GM19193 (cell line): ENCODE data around the gene TRAF2.
A peak's percentile ranks its signal among the peaks of the same experiment; 100 is the strongest.

Experiments
- POLR2A ChIP-seq: IDR thresholded peaks from 4 replicates; pipeline ENCODE4 v1.6.1; 2011; ENCODE audit not compliant: insufficient read depth, insufficient read length; ENCODE audit errors: extremely low read depth

TRAF2 gene

DNA sequence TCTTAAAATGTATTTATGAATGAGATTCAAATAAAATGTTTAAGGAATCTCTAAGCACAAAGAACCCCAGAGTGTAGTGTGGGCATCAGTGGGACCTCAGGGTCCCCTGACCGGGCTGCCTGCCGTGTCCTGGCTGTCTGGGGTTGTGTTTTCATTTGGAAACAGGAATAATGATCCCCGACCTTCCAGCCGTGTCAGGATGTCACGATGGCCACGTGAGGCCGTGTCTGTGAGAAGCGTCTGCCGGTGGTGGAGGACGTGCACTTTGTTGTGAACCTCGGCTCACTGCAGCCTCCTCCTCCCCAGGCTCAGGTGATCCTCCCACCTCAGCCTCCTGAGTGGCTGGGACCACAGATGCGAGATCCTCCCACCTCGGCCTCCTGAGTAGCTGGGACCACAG lies 4.3 kb downstream of the TRAF2 start:
- TF ChIP-seq POLR2A, result no peak

DNA sequence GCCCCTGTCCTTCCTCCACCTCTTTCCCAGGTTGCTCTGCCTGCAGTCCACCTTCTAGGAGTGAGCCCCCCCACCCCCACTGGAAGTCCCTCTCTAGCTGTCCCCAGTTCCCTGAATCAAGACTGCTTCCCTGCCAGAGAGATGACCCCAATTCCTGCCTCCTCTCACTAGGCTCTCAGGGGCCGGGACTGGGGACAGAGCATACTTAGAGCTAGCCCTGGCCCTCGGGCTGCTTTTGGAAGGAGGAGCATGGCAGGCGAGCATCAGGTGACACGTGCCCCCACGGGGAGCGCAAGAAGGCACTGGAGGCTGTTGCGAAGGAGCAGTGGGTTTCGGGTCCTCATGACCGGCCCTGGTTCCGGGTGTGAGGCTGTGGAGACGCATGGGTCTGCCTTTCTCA lies 9.7 kb downstream of the TRAF2 start:
- TF ChIP-seq POLR2A, result no peak

DNA sequence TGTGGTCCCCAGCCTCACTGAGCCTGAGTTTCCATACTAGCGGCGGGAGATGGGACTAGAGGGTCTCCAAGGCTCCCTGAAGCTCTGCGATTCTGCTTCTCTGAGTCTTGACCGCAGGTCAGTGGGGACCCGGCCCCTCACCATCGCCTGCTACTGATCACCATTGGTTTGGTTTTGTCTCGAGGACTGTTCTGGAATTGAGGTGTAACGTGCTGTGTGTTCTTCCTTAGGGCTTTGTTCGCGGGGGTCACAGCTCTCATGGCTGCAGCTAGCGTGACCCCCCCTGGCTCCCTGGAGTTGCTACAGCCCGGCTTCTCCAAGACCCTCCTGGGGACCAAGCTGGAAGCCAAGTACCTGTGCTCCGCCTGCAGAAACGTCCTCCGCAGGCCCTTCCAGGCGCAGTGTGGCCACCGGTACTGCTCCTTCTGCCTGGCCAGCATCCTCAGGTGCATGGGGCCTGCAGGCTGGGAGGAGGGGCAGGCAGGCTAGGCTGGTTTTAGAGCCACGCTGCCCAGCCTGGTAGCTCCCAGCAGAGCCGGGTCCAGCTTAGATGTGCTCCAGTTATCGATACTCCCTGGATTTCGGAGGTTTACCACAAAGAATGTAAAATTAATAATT lies 12.3 kb downstream of the TRAF2 start:
- TF ChIP-seq POLR2A, result no peak

DNA sequence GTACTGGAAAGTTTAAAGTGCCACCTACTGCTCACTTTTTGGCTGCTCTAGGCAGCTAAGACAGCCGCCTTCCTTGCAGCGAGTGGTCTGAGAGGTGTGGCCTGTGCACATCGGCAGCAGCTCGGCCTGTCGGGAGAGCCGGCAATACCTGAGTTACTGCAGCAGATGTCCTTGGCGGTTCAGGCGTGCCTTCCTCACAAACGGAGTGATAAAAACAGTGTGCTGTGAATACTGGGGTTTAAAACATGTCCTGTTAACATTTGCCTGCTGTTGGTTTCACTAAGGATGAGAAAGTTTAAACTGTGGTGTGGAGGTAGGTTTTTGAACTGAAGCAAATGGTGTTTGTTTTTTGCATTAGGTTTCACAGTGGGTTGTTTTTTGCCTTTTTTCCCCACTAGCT lies 12.9 kb downstream of the TRAF2 start:
- no peak for TF ChIP-seq POLR2A

DNA sequence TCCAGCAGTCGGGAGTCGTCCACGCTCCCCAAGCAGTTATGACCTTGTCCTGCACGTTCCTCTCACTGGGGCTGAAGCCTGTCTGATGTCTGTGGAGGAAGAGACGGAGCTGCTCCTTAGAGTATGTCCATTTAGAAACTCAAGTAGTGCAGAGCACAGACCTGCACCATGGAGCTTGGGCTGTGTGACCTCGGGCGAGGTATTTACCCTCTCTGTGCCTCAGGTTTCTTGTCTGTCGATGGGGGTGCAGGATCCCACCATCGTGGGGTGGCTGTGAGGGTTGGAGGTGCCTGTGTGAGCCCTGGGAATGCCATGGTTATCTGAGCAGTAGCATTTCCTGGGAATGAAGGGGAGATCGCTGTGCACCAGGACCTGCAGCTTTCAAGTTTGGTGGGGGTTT lies 14.2 kb downstream of the TRAF2 start:
- TF ChIP-seq POLR2A, result no peak

DNA sequence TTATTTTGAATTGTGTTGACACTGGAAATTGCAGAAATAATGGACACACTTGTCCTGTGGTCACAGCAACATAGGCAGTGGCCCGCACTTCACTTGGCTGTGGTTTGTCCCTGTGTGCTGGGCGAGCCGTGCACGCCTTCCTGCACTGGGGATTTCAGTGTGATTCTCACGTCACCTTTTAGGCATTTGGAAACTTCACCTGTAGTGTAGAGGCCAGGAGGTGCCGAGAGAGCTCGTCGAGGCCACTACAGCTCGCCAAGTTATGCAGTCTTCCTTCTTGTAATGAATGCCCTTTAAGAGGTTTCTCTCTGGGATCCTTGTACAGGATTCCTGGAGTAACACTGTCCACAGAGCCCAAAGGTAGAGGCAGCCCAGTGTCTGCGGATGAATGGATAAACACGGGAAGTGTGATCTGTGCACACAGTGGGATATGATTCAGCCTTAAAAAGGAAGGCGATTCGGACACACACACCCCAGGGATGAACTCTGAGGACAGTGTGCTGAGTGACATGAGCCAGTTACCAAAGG lies 14.7 kb downstream of the TRAF2 start:
- no peak for TF ChIP-seq POLR2A

DNA sequence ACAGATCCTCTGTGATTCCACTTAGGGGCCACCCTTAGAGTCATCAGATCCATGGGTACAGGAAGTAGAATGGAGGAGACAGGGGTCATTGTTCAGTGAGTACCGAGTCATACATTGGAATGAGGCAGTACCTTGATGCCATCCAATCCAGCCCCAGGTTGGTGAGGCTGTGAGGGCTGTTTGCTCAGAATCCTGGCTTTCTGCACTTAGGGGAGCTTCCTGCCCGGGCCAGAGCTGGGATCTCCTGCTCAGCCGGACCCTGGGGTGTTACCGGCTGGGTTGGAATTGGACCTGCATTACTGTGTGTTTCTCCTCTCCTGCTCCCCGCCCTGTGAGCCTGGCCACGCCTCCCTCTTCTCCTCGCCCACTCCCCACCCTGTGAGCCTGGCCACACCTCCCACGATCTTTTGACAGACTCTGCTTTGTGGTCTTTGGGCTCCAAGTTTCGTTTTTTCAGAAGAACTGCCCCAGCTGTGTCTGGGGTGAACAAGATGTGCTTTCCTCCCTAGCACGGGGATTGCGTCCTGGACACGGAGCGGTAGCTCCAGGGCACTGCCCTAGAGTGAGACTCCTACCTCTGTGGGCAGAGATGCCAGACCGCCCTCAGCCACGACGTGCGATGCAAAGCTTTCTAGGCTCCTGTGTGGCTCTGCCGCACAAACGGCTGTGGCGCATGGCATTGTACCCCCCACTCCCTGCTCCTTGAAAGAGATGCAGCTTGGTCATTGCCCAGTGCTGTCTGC lies 15.4 kb downstream of the TRAF2 start:
- TF ChIP-seq POLR2A, result peak; percentile 70

DNA sequence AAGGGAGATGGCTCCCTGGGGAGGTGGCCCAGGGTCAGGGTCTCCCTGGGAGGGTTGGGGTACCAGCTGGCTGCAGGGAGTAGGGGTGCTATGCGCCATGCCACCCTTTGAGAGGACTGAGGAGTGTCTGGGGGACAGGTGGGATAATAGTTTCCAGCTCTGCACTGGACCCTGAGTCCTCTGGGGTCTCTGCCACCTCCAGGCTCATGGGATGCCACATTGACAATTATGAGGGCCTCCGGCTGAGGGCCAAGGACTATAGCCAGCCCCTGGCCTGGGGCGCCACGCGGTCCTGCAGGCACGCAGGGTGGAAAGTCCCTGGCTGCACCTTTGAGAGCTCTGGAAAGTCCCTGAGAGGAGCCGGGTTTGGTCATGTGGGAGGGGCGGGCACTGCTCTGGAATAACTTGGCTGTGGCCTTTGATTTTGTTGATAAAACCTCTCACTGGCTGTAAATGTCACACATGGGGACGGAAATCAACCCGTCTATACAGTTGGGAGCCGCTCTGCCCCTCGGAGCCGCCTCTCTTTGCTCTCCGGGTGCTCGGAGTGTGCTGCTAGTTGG lies 16.0 kb downstream of the TRAF2 start:
- peak; percentile 77 for TF ChIP-seq POLR2A

DNA sequence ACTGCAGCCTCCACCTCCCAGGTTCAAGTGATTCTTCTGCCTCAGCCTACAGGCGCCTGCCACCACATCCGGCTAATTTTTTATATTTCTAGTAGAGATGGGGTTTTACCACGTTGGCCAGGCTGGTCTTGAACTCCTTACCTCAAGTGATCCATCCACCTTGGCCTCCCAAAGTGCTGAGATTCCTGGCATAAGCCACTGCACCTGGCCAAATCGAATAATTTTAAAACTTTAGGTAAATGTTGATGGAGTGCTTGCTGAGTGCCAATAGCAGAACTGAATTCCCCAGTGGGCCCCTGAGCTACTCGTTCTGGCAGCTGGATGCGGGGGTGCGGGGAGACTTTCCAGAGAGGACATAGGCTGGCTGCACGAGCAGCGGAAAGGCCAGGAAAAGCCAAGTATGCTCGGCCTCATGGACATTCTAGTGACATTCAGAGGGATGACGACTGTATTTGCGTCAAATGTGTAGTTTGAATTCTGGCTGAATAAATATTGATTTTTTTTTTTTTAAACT lies 16.8 kb downstream of the TRAF2 start:
- TF ChIP-seq POLR2A, result no peak

DNA sequence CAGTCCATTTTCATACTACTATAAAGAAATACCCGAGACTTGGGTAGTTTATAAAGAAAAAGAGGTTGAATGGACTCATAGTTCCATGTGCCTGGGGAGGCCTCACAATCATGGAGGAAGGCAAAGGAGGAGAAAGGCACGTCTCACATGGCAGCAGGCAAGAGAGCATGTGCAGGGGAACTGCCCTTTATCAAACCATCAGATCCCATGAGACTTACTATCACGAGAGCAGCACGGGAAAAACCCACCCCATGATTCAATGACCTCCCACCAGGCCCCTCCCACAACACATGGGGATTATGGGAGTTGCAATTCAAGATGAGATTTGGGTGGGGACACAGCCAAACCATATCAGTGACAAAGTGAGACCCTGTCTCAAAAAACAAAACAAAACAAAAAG lies 19.9 kb downstream of the TRAF2 start:
- TF ChIP-seq POLR2A, result no peak

DNA sequence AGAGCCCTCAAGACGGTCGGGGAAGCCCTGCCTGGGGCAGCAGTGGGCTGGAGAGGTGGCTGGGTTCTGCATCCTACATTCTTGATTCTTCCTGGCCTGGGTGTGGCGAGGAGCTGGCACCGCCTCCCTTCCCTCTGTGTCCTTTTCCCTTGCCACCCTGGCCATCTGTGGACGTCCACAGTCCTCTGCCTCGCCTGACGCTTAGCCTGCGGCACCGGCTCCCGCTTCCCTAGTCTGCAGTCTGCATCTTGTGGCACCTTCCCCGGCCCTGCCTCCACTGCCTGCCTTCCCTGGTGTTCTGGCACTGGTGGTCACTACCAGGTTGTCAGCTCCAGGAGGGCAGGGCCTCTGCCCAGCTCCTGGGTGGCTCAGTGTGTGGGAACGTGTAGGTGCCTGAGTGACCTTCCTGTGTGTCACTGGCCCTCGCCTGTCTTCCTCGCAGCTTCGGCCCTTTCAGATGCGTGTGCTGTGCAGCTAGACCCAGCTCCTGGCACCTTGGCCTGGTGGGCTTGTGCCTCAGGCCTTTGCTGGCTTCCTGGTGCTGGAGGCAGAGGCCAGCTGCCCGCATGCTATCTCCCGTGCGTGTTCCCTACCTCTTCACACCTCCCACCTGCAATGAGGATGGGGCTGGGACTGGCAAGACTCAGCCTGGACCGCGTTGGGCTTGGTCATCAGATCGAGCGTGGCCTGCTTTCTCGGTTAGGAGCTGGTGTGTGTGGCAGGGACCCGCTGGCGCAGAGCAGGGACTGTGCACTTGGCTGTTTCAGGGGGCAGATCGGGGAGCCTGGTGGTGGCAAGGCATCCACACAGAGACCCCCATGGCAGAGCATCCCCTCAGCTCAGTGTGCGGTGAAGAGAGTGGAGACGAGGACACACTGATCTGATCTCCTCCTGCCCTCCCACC lies 20.9 kb downstream of the TRAF2 start:
- no peak for TF ChIP-seq POLR2A

DNA sequence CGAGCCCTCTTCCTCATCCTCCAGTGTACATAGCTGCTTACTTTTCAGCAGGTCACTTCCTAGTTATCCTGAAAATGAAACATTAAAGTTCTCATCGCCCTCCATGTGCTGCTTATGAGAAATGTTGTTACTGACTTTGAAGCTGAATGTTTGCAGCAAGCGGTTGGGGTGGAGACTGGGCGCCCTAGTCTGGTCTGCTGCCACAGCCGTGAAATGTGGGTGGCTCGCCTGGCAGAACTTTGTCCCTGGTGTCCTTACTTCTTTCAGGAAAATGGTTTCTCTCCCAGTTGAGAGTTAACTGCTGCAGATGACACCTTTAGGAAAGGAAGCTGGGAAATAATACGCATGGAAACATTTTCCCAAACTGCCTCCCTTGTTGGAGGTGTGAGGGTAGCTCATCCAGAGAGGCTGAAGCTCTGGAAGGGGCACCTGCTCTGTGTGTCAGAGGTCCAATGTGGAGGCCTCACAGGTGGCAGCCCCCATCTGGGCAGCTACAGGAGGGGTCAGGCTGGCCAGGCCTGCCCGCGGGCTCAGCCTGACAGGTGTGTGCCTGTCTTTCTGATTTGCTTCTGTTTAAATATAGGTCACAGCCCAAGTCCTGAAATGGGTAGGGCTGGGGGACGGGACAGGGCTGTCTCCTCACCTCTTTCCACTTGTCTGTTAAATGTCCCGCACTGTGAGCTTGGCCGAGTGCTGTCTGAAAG lies 24.0 kb downstream of the TRAF2 start:
- no peak for TF ChIP-seq POLR2A

DNA sequence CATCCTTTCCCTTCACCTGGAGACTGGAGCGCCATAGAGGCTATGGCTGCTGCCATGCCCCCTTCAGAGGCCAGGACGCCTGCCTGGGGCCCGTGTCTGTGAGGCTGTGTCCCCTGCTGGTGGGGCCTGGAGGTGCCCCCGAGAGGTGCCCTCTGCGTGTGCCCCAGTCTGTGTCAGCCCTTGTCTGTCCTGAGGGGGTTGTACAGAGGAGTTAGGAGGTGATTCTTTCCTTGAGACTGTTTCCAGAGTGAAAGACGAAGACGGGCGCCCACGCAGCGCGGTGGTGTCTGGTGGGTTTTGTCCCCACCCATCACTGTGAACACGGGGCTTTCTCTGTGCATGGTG lies 24.6 kb downstream of the TRAF2 start:
- no peak for TF ChIP-seq POLR2A

DNA sequence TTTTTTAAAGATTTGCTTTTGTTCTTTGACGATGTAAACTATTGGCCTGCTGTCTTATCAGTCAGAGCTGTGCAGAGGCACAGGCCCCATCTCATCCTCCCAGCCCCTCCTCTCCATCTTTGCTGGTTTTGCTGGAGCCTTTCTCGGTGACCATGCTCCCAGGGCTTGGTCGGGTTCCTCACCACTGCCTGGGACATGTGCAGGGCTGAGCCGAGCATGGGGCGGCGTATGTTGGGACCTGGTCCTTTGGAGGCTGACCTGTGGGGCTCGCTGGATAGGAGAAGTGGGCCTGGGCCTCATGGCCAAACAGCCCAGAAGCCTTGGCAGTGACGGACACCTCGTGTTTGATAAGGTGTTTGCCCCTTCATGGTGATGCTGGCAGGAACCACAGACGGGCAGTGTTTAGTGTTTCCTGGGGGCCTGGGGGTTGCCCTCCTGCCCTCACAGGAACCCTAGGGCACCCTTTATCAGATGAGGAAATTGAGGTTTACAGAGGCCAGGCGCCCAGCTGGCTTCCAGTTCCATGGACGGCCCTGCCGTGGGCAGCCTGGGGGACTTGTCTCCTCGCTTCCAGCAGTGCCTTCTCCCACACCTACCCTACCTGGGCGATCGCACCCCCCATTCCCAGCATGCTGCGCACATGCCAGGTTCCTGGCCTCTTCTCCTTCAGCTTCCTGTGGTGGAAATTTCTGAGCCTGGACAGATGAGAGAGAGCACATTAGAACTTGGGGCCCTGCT lies 27.6 kb downstream of the TRAF2 start:
- TF ChIP-seq POLR2A, result no peak

DNA sequence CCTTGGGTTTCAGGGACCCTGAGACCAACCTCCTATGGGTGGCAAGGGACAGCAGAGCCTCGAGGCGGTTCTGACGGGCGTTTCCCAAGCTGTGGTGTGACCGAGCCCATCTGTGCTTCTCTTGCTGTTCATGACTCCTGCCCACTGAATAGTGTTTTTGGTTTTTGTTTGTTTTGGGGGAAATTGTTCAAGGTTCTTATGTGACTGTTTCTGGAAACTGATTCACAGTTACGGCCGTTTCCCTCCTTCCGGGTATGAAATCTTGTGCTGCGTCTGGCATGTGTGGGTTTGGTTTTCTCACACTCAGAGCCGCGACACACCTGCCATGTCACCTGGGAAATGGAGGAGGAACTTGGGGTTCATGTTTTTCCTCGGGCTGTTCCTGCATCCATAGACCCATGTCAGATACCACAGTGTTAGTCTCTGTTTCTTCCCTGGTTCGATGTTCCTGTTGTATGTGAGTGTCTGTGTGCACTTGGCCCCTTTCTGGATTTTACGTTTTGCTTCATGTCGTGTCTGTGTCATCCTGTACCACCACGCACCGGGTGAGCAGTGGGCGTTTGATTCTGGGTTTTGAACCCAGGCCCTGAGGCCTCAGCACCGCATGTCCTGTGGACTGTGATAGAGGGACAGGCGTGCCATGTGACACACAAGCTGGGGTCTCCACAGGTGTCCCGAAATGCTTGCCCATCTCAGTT lies 29.5 kb downstream of the TRAF2 start:
- no peak for TF ChIP-seq POLR2A
